ENCODE measurements around the gene IFITM2. TPM values are rescaled to one million over a fixed set of nuclear protein-coding genes. Genes with fewer than 3 reads are reported as not detected.

The IFITM2 gene
- total RNA-seq, 1 experiment from 2014 or later = 421 TPM

DNA sequence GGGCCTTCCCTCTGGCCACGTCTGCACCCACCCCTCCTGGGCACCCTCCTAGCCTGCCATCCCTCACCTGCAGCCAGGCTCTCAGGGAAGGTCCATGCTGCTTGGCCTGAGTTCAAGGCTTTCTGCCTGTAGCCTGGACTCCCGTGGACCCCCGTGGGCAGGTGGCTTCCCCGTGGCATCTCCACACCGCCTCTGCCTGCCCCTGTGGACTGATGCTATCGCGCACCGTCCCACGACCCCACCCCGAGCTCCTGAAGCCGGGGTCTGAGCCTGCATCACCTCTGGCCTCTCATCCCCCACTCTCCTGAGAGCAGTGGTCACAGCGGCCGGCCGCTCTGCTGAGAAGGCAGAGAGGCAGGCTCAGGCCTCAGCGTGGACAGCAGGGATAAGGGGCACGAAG is 12.8 kb upstream of the IFITM2 start:
- Histone ChIP-seq H2BK12ac (ENCODE audit: insufficient read length, low read depth, low read length) (no peak overlapping the region), H3K27ac (ENCODE audit: insufficient read length, low read depth, low read length) (no peak overlapping the region), H3K18ac (ENCODE audit: insufficient read length, low read depth, low read length) (no peak overlapping the region), H4K5ac (ENCODE audit: insufficient read length, low read depth, low read length) (no peak overlapping the region), H3K14ac (ENCODE audit: insufficient read depth, low read length) (no peak overlapping the region), H3K4ac (ENCODE audit: low read depth, low read length) (no peak overlapping the region), H3K9ac (ENCODE audit: extremely low read depth, insufficient read length, low read length) (no peak overlapping the region), H3K23me2 (ENCODE audit: insufficient read length, low read depth, low read length, poor library complexity, severe bottlenecking) (no peaks in the 10 kb centered on the region), H2BK20ac (ENCODE audit: low read depth, low read length, poor library complexity, severe bottlenecking) (no peak overlapping the region), H3K79me2 (ENCODE audit: insufficient read depth, low read length) (no peaks in the 10 kb centered on the region), H3K79me1 (ENCODE audit: insufficient read depth, low read depth, low read length, poor library complexity, severe bottlenecking) (no peaks in the 10 kb centered on the region), H3K4me1 (ENCODE audit: insufficient read depth, low read length) (no peaks in the 10 kb centered on the region), H4K91ac (ENCODE audit: insufficient read length, low read depth, low read length) (no peak overlapping the region), H4K8ac (replicated peaks; ENCODE audit: insufficient read length, low read depth, low read length) (no peak overlapping the region), H3K9me3 (ENCODE audit: control insufficient read depth, low read depth, low read length) (no peaks in the 10 kb centered on the region), H3K4me2 (ENCODE audit: insufficient read depth, insufficient read length, low read length) (no peak overlapping the region), H4K20me1 (ENCODE audit: control insufficient read depth, insufficient read depth, insufficient read length) (no peaks in the 10 kb centered on the region), H3K23ac (ENCODE audit: insufficient read length, low read depth, low read length) (no peak overlapping the region), H2AFZ (ENCODE audit: low read length) (no peak overlapping the region), H3T11ph (ENCODE audit: low read length) (no peak overlapping the region), H2BK120ac (ENCODE audit: low read depth, low read length, poor library complexity, severe bottlenecking) (no peak overlapping the region), H3K27me3 (ENCODE audit: insufficient read depth, low read length) (no peaks in the 10 kb centered on the region), H2AK5ac (ENCODE audit: insufficient read length, low read length) (no peak overlapping the region), H2BK15ac (ENCODE audit: low read depth, low read length) (no peak overlapping the region), H3K56ac (ENCODE audit: insufficient read length, low read depth, low read length) (no peak overlapping the region), H2BK5ac (ENCODE audit: insufficient read length, low read length) (no peak overlapping the region)
- Mint-ChIP-seq H3K4me1 (peaks cover 18 to 26% of the 10 kb centered on the region in 2 experiments), H3K27me3 (ENCODE audit: low read depth) (no peaks in the 10 kb centered on the region), H3K4me3 (no peak overlapping the region), H3K27ac (no peak overlapping the region), H3K9me3 (no peaks in the 10 kb centered on the region), H3K36me3 (ENCODE audit: insufficient read depth in 1 of 3, low read depth in 3 of 3) (peaks cover 19 to 40% (median 23%) of the 10 kb centered on the region in 3 experiments)
- no CpG with 5 or more reads among the region's 16 CpGs for WGBS (ENCODE audit: extremely low coverage, insufficient read length, low lambda C conversion rate)
- TF ChIP-seq, protein P1, sequence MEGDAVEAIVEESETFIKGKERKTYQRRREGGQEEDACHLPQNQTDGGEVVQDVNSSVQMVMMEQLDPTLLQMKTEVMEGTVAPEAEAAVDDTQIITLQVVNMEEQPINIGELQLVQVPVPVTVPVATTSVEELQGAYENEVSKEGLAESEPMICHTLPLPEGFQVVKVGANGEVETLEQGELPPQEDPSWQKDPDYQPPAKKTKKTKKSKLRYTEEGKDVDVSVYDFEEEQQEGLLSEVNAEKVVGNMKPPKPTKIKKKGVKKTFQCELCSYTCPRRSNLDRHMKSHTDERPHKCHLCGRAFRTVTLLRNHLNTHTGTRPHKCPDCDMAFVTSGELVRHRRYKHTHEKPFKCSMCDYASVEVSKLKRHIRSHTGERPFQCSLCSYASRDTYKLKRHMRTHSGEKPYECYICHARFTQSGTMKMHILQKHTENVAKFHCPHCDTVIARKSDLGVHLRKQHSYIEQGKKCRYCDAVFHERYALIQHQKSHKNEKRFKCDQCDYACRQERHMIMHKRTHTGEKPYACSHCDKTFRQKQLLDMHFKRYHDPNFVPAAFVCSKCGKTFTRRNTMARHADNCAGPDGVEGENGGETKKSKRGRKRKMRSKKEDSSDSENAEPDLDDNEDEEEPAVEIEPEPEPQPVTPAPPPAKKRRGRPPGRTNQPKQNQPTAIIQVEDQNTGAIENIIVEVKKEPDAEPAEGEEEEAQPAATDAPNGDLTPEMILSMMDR (conservative IDR thresholded peaks at IDR 0.05) = no peak
- DNase-seq = no peak
